GM20431 (cell line): ENCODE measurements around the gene LBHD2.
"Not testable (repeated sequence)": the region's sequence is repeated elsewhere in the genome, so short reads cannot be mapped to it uniquely, and the experiment has no call there.

ENCODE experiments used
- in situ Hi-C: fragments of 300-500 bp; cut with MseI, MboI; formaldehyde crosslinking; loops from one replicate; pipeline ENCODE4 v1.15.0; 2020; ENCODE audit warnings: low sequenced_read_pairs; ENCODE audit not compliant: unreplicated experiment

Gene LBHD2

DNA sequence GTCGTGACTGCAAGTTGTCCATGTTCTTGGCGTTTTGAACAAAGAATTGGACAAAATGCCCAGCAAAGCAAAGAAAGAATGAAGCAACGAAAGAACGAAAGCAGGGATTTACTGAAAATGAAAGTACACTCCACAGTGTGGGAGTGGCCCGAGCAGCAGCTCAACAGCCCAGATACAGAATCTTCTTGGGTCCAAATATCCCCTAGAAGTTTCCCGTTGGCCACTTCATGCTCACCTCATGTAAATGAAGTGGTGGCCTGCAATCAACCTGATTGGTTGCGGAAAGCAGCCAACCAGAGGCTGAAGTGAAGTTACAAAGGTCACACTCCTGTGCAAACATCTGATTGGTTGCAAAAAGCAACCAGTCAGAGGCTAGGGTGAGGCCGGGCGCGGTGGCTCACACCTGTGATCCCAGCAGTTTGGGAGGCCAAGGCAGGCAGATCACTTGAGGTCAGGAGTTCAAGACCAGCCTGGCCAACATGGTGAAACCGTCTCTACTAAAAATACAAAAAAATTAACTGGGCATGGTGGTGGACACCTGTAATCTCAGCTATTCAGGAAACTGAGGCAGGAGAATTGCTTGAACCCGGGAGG, 31.2 kb downstream of the LBHD2 start:
- in situ Hi-C loops = not testable (repeated sequence)

- in situ Hi-C loops = no loop called here
These were observed 32.0 kb downstream of the LBHD2 start for GRCh38 chr14:103115845-103116572.

DNA sequence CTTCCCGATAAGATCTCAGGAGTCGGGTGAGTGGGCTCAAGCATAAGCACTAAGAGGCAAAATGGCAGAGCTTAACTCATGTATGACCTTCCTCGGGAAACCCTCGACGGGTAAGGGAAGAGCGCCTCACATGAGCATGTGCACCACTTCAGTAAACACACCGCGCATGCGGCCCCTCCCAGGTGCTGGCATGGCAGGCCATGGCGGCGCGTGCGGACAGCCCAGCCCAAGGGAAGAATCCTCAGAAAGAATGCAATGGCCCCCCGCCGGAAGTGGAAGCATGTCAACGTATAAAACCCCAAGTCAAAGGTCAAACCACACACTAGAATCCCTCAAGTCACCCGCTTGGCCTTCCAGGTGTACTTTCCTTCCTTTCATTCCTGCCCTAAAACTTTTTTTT, 32.6 kb downstream of the LBHD2 start:
- in situ Hi-C loops = no loop called here

- in situ Hi-C loops = not testable (repeated sequence)
These were observed 33.5 kb downstream of the LBHD2 start for GRCh38 chr14:103117499-103117898.

DNA sequence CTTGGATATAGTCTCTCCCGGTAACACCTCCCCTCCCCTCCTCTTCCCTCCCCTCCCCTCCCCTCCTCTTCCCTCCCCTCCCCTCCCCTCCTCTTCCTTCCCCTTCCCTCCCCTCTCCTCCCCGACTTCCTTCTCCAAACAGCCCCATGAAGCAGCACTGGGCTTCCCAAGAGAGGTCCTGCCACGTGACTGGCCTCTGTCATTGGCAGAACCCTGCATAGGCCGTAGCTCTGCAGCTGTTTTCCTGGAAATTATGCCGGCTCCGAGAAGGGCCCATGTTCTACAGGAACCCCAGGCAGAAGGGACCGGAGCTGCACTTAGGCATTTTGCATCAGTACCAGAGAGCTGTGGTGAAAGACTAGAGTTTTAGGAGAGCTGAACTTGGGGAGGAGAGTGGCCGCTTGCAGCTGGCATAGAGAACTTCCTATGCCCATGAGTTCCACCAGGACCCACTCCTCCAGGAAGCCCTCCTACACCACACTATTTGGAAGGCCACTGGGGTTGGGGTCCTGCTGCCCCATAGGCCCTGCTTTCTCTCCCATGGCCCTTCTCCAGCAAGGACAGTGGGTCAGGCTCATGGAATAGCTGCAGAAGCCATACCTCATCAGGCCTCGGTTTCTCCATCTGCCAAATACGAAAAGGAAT, 34.1 kb downstream of the LBHD2 start:
- in situ Hi-C loops = no loop called here

DNA sequence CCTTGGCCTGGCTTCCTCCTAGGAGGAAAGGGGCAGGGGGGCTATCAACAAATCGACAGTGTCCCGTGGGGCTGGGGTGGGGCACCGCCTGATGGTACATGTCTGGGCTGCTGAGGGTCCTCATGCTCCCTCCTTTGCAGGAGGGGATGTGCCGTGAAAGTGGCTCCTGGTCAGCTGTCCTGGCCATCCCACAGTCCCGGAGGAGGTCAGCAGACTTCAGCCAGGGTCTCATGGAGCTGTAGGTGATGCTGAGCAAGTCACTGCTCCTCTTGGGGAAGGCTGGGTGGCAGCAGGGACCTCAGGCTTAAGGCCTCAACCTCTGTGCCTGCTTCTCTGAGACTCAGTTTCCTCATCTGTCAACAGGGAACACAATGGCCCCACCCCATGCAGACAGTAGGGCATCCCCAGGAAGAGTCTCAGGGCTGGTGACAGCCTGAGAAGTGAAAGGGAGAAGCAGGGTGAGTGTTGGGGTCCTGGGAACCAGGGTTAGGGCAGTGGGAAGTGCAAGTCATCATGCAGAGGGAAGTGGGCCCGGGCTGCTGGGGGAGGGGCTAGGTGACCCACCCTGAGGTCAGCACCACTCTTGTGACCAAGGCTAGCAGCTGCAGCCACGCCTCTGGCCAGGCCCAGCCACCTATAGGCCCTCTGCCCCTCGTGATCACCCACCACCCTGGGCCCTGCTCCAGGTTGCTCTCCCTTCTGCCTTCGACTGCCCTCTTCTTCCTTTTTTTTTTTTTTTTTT, 34.8 kb downstream of the LBHD2 start:
- in situ Hi-C loops = no loop called here

DNA sequence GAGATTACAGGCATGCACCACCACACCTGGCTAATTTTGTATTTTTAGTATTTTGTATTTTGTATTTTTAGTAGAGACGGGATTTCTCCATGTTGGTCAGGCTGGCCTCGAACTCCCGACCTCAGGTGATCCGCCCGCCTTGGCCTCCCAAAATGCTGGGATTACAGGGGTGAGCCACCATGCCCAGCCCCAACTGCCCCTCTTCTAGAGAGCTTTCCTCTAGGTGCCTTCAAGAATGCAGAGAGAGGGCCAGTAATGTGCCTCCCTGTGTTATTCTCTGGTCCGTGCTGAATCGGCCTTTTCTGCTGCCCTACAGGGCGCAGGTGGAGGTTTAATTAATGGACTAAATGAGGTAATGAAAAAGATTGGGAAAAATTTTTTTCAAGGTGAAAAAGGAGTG, 35.5 kb downstream of the LBHD2 start:
- in situ Hi-C loops = not testable (repeated sequence)

DNA sequence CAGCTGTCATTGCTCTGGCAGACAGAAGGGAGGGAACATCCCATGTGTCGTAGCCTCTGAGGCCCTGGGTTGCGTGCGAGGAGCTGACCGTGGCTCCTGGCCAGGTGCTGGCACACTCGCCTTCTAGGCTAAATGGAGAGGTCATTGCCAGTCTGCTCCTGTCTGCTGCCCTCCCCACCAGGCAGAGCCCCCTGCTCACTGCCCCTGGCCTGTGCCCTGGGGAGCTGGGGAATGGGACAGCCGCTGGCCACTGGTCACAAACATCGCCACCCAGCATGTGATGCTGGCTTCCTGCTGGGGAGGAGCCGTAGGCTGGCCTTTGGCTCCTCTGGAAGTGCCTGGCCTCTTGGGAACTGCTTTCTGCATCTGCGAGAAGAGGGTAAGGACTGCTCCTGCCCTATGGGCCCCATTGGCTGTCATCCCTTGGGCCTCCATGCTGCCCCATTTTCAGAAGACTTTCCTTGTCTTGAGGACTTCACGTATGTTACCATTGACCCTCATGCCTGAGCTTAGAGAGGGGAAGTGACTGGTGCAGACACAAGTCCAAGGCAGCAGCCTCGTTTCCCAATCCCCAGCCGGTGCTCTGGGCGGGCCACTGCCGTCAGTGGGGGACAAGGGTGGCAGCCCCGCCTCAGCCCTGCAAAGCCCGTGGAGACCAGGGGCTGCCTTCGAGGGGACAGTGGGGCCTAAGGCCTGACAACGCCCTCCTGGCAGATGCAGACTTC, 37.3 kb downstream of the LBHD2 start:
- in situ Hi-C loops = no loop called here

DNA sequence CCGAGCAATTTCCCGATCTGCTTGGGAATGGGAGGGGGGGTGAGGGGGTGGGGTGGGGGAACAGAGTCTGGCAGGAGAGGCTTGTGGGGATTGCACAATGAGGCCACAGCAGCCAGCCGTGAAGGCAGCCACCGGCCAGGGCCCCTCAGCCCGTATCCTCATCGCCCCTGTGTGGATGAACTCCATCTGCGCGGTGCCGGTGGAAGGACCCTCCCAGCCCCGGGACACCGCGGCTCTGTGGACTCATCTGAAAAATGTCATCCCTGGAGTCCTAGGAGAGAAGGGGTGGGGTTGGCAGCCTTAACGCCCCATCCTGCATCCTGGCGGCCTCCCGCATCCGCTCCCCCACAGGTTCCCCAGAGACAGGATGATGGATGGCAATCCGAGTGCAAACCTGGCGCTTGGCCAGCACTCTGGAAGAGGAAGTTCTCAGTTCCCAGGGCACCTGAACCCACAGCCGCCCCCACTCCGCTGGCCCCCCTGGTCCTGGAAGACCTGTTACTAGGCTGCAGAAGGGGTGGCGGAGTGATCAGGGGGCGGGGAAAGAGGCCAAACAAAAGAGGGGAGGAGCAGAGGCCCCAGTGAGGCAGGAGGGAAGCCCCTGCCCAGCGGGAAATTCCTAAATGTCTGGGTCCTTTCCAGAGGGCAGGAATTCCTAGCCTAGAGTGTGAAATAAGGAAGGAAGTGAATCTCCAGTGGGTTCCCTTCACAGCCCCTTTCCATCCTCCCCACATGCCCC, 38.0 kb downstream of the LBHD2 start:
- in situ Hi-C loops = no loop called here

- in situ Hi-C loops = no loop called here
These were observed 38.6 kb downstream of the LBHD2 start for GRCh38 chr14:103122585-103122946.

- in situ Hi-C loops = no loop called here
These were observed 39.1 kb downstream of the LBHD2 start, which contains the start of gene TNFAIP2 for GRCh38 chr14:103122947-103123633. TSS of gene TNFAIP2 (plus strand) at chr14:103123461. CDS start at chr14:103126458, 2,997 bp downstream.

DNA sequence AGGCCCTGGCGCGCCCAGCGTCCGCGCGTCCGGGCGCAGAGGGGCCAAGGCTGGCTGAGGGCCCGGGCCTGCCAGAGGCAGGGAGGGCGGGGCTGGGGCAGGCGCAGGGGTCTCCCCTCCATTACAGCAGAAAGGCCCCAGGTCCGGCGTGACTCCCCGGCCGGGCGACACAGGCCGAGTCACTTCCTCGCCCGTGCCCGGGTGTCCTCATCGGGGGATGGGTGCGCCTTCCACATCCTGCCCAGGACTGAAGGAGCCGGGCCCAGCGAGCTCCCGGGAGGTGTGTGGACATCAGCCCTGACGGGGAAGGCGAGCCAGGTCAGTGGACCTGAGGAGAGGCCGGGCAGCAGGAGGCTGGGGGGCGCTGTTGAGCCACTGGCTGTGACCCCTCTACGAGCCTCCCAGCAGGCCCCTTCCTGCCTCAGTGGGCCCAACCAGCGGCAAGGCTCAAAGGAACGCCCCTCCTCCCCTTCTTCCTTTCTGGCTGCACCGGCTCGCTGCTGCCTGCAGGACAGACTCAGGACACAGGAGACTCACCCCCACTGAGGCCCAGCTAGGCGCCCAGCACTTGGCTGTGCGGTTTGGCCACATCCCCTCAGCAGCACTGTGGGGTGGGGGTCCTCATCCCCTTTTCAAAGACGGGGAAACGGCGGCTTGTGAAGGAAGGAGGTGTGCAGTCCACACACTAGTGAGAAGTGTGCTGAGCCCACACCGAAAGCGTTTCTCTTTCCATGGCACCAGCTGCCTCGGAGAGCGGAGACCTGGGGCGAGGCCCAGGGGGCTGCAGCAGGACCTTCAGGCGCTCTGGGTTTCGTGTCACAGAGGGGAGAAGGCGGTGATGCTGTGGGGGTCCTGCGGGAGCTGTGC, 39.9 kb downstream of the LBHD2 start:
- in situ Hi-C loops = no loop called here

DNA sequence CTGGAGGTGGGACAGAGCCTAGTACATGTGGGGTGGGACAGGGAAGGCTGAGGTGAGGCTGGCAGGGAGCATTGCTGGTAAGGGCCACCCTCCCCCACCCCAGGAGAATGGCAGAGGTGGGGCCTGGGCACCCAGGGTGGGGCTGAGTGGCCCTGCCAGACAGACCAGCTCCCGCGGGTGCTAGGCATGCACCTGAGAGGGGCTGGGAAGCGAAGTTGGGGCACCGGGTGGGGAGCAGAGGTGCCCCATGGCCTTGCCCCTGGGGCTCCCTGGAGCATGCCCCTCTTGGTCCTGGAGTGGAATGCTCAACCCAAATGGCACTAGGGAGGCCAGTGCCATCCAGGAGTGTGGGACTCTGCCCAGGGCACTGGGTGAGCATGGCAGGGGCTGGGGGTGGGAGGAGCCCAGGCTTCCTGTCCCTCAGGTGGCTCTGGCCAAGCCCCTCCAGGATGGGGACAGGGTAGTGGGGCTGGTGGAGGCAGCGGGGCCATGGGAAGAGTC, 40.5 kb downstream of the LBHD2 start:
- in situ Hi-C loops = no loop called here

DNA sequence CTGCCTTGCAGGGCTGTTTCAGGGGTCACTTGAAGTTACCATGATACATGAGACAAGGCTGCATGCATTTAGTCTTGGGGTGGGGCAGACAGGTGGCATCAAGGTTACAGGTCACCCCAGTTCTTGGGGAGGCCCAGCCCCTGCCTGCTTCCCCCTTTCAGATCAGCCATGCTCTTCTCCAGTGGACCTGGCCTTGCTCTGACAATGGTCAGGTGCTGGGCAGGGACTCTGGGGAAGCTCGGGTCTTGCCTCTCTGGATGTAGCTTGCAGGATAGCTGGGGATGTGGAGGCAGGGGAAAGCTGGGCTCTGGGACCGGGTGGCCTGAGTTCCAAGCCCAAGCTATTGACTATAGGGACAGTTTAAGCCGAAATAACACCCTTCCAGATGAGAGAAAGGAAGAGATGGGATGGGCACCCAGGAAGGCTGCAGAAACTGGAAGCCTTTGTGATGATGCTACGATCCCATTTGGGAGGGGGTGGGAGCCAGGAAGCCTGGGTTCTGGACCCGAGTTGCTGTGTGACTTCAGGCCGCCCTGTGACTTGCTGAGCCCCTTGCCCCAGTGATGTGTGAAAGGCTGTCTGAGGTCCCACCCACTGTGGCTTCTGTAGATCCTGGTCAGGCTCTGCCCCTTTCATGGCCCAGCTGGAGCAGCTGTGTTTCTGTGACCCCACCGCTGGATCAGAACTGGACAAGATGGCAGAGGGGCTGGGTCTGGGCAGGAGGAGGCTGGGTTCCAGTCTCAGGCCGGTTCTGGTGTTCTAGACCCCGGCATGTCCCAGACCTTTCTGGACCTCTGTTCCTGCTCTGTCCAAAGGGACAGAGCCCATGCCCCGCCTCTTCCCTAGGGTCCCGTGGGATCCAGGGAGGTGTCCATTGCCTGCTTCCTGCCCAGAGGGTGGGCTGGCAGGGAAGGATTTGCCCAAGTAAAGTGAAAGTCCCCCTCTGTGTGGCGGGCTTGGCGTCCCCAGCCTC, 41.4 kb downstream of the LBHD2 start:
- in situ Hi-C loops = no loop called here

- in situ Hi-C loops = no loop called here
These were observed 42.3 kb downstream of the LBHD2 start for GRCh38 chr14:103126088-103126872.

GRCh38 chr14:103126873-103127304, 42.9 kb downstream of the LBHD2 start:
- in situ Hi-C loops = no loop called here
